SK-N-SH (cell line): Measurements from ENCODE around the gene METTL24. TPM values are rescaled to one million over a fixed set of nuclear protein-coding genes. Genes with fewer than 3 reads are reported as not detected.

Source experiments
- CTCF ChIA-PET: fragments of 300-600, 350-600 bp; formaldehyde crosslinking; extraction: SDS; loops from one replicate; lab custom pipeline; 2021; lab: Yijun Ruan, JAX
- POLR2A ChIA-PET: fragments of 350-600 bp; sonication (Branson Sonifier 250); formaldehyde crosslinking; extraction: SDS; loops from one replicate; lab custom pipeline; 2020; ENCODE audit warnings: antibody characterized with exemption, inconsistent platforms; lab: Yijun Ruan, JAX
- DNase-seq: peaks from one replicate; pipeline ENCODE4 v3.0.0; 2012
- H2AFZ ChIP-seq: fragments of 200-600 bp; sonication (generic); 2 replicates; pipeline ENCODE4 v1.8.1; 2016; ENCODE audit warnings: antibody characterized with exemption, mild to moderate bottlenecking, low read depth
- H3F3A ChIP-seq: fragments of 200-600 bp; sonication (generic); replicated peaks from 2 replicates; pipeline ENCODE3; 2016; ENCODE audit warnings: antibody characterized with exemption, mild to moderate bottlenecking; ENCODE audit not compliant: insufficient read depth
- H3K27ac ChIP-seq, 2 experiments: fragments of 200-500 bp in 1 of 2; fragments of 200-600 bp in 1 of 2; sonication (Bioruptor generic) in 1 of 2; sonication (generic), shearing (Covaris generic) in 1 of 2; 2 replicates each; pipeline versions ENCODE4 v1.5.1 to v1.6.1; 2014 to 2016; ENCODE audit warnings: low read depth in 2 of 2, inconsistent platforms in 1 of 2, low read length in 1 of 2, mild to moderate bottlenecking in 1 of 2, mixed read lengths in 1 of 2
- H3K27me3 ChIP-seq: fragments of 200-600 bp; sonication (generic), shearing (Covaris generic); 2 replicates; pipeline ENCODE4 v1.6.1; 2016; ENCODE audit warnings: mixed run types; ENCODE audit not compliant: insufficient read depth
- H3K36me3 ChIP-seq, 2 experiments: fragments of 200-500 bp in 1 of 2; fragments of 200-600 bp in 1 of 2; sonication (Bioruptor generic) in 1 of 2; sonication (generic) in 1 of 2; replicated peaks in 1 of 2; 2 replicates each; pipeline versions ENCODE3 to v1.5.1; 2014 to 2016; ENCODE audit warnings: low read length in 1 of 2, mild to moderate bottlenecking in 1 of 2; ENCODE audit not compliant: insufficient read depth in 2 of 2, control insufficient read depth in 1 of 2
- H3K4me1 ChIP-seq, 2 experiments: fragments of 200-500 bp in 1 of 2; fragments of 200-600 bp in 1 of 2; sonication (Bioruptor generic) in 1 of 2; sonication (generic), shearing (Covaris generic) in 1 of 2; 2 replicates each; pipeline versions ENCODE4 v1.5.1 to v1.6.1; 2014 to 2016; ENCODE audit warnings: low read depth in 1 of 2, low read length in 1 of 2, mixed run types in 1 of 2; ENCODE audit not compliant: insufficient read depth in 2 of 2, control insufficient read depth in 1 of 2
- H3K4me2 ChIP-seq: fragments of 200-600 bp; sonication (generic), shearing (Covaris generic); 2 replicates; pipeline ENCODE4 v1.6.1; 2017; ENCODE audit warnings: mixed run types
- H3K4me3 ChIP-seq, 2 experiments: fragments of 200-500 bp in 1 of 2; fragments of 200-600 bp in 1 of 2; sonication (Bioruptor generic) in 1 of 2; sonication (generic), shearing (Covaris generic) in 1 of 2; 2 replicates each; pipeline versions ENCODE4 v1.5.1 to v1.8.1; 2014 to 2016; ENCODE audit warnings: low read depth in 2 of 2, inconsistent platforms in 1 of 2, low read length in 1 of 2, mild to moderate bottlenecking in 1 of 2, mixed read lengths in 1 of 2, moderate library complexity in 1 of 2
- H3K79me2 ChIP-seq: fragments of 200-600 bp; sonication (generic); 2 replicates; pipeline ENCODE4 v1.8.1; 2017; ENCODE audit warnings: mild to moderate bottlenecking; ENCODE audit not compliant: insufficient read depth
- H3K9ac ChIP-seq: fragments of 200-600 bp; sonication (generic); 2 replicates; pipeline ENCODE4 v1.6.1; 2017; ENCODE audit warnings: mixed run types
- H3K9me2 ChIP-seq: fragments of 200-600 bp; sonication (generic); 2 replicates; pipeline ENCODE4 v1.6.1; 2017; ENCODE audit warnings: mixed run types
- H3K9me3 ChIP-seq: fragments of 200-600 bp; sonication (generic); 2 replicates; pipeline ENCODE4 v1.6.1; 2017; ENCODE audit warnings: mixed run types, mild to moderate bottlenecking, moderate library complexity
- H4K20me1 ChIP-seq: fragments of 200-600 bp; sonication (generic); 2 replicates; pipeline ENCODE4 v1.6.1; 2017; ENCODE audit warnings: mild to moderate bottlenecking, mixed run types; ENCODE audit not compliant: insufficient read depth
- MXI1 ChIP-seq: IDR thresholded peaks from 2 replicates; pipeline ENCODE4 v1.6.1; 2012; ENCODE audit warnings: mild to moderate bottlenecking, low read depth, low read length, improper control_type of control experiment
- NFIC ChIP-seq: IDR thresholded peaks from 2 replicates; pipeline ENCODE4 v1.4.0; 2012; ENCODE audit warnings: borderline replicate concordance
- POLR2AphosphoS5 ChIP-seq: IDR thresholded peaks from 2 replicates; pipeline ENCODE4 v1.6.1; 2012; ENCODE audit warnings: low read depth, low read length
- RCOR1 ChIP-seq: fragments of 150-350 bp; IDR thresholded peaks from 2 replicates; pipeline ENCODE4 v1.6.1; 2017; ENCODE audit warnings: antibody characterized with exemption, low read length
- TAF1 ChIP-seq: IDR thresholded peaks from 2 replicates; pipeline ENCODE4 v1.6.1; 2012; ENCODE audit warnings: low read depth, mild to moderate bottlenecking, low read length, moderate library complexity, borderline replicate concordance
- TCF12 ChIP-seq: IDR thresholded peaks from 2 replicates; pipeline ENCODE4 v1.4.0; 2012
- TEAD4 ChIP-seq: IDR thresholded peaks from 2 replicates; pipeline ENCODE4 v1.4.0; 2012; ENCODE audit warnings: mild to moderate bottlenecking, borderline replicate concordance; ENCODE audit not compliant: insufficient read depth
- WGBS: methylation state at CpG from one replicate; pipeline ENCODE4 v1.1.6; 2017; ENCODE audit warnings: low lambda C conversion rate; 5-methylcytosine and 5-hydroxymethylcytosine counted together
- polyA plus RNA-seq, 3 experiments: library from polyadenylated mRNA; depleted of rRNA; stranded (reverse); fragments of >200 nt; gene quantifications; 2 replicates each; pipeline ENCODE4 v1.2.3, GENCODE V29; 2012
- TF ChIP-seq, protein P1 (sequence below): IDR thresholded peaks from 2 replicates; pipeline ENCODE4; 2012
- TF ChIP-seq, protein P2 (sequence below): IDR thresholded peaks from 2 replicates; pipeline ENCODE4 v1.4.0; 2012; ENCODE audit warnings: low read depth, borderline replicate concordance
- TF ChIP-seq, protein P3 (sequence below): fragments of 150-350 bp; IDR thresholded peaks from 2 replicates; pipeline ENCODE4 v1.6.1; 2017; ENCODE audit warnings: antibody characterized with exemption, low read length, low read depth, borderline replicate concordance

METTL24 gene
- polyA plus RNA-seq, 1 of the 3 experiments (the other 2 are of a cell fraction): not detected

DNA sequence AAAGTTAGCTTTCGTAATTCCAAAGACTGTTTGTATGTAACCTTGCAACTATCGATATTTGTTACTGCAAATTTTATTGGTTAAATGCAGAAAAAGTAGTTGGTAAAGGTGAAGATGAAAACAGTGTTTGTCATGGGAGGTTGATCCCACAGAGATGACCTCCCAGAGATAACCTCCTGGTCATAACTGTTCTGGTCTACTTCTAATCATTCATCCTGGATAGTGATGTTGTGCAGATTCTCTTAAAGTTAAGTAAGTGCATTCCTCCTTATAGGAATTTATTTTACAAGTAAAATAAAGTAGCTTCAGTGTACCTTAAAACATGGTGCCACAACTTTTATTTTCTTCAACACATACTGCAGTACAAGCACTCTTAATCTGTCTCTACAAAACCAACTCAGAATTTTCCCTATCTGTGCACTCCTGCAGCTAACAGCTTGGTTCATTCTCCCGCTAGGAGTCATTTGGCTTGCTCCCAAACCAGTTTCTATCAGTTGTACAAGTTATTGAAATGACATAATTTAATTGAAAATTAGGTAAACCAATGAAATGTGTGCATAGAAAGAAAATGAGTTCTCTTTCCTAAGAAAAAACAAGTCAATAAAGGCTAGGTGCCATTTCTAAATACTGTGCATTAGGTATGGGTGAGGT is 19.2 kb downstream of the METTL24 start:
- no peak for DNase-seq
- WGBS: 79% methylated on average over 3 of the region's 3 CpGs
- H3K79me2 ChIP-seq: no peaks in the 10 kb centered on the region
- no peaks in the 10 kb centered on the region for H3F3A ChIP-seq
- H3K9me2 ChIP-seq: no peaks in the 10 kb centered on the region
- H3K4me2 ChIP-seq: no peak overlapping the region
- no peak overlapping the region for H3K4me3 ChIP-seq
- no peak overlapping the region for H3K9ac ChIP-seq
- no peaks in the 10 kb centered on the region for H3K27me3 ChIP-seq
- no peak overlapping the region for H2AFZ ChIP-seq
- ChIA-PET CTCF (interaction anchor here (2.6 kb wide), 1 partner anchor 11 kb away, joined by 10 read pairs; no protein-coding TSS in a partner anchor), POLR2A (no interaction called here)
- no peaks in the 10 kb centered on the region for H3K9me3 ChIP-seq
- H3K27ac ChIP-seq: peak overlapping the region in 1 of 2 experiments; percentile 39; a peak in 1 of 4 replicates
- no peaks in the 10 kb centered on the region for H4K20me1 ChIP-seq
- TF ChIP-seq TCF12 (peak; percentile 56), TAF1 (no peak)
- TF ChIP-seq, protein P1, sequence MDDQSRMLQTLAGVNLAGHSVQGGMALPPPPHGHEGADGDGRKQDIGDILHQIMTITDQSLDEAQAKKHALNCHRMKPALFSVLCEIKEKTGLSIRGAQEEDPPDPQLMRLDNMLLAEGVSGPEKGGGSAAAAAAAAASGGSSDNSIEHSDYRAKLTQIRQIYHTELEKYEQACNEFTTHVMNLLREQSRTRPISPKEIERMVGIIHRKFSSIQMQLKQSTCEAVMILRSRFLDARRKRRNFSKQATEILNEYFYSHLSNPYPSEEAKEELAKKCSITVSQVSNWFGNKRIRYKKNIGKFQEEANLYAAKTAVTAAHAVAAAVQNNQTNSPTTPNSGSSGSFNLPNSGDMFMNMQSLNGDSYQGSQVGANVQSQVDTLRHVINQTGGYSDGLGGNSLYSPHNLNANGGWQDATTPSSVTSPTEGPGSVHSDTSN: peak; percentile 24; the same call in 1 of the 2 replicates
- no peaks in the 10 kb centered on the region for H3K36me3 ChIP-seq
- peaks cover 4 to 12% of the 10 kb centered on the region in 2 experiments; a peak in 3 of 4 replicates for H3K4me1 ChIP-seq

DNA sequence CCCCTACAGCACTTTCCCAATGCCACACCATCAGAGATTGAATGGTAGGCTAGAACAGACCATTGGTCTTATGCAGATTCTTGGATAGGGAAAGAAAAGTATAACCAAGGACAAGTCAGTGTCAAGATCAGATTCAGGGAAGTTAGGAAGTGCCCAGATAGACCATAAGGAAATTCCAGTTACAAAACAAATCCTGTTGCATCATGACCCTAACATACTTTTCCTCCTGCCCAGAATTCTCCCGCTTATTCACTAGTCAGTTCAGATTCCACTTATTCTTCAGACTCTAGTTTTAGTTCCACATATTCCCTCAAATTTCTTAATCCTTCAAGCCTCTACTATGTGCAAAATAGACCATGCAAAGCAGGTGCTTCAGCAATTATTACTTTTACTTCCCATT is 20.7 kb downstream of the METTL24 start:
- Histone ChIP-seq H3K79me2 (no peaks in the 10 kb centered on the region), H3K9me2 (no peaks in the 10 kb centered on the region), H3K36me3 (no peaks in the 10 kb centered on the region), H3K9ac (no peak overlapping the region), H3K9me3 (no peaks in the 10 kb centered on the region), H3K4me1 (peaks cover 4 to 9% of the 10 kb centered on the region in 2 experiments; a peak in 3 of 4 replicates), H3F3A (no peaks in the 10 kb centered on the region), H3K4me3 (no peak overlapping the region), H3K27me3 (no peaks in the 10 kb centered on the region), H3K27ac (no peak overlapping the region), H3K4me2 (no peak overlapping the region), H4K20me1 (no peaks in the 10 kb centered on the region), H2AFZ (no peak overlapping the region)
- DNase-seq: no peak
- no peak for TF ChIP-seq TEAD4
- TF ChIP-seq NFIC: no peak
- TF ChIP-seq RCOR1: no peak
- TF ChIP-seq, protein P2, sequence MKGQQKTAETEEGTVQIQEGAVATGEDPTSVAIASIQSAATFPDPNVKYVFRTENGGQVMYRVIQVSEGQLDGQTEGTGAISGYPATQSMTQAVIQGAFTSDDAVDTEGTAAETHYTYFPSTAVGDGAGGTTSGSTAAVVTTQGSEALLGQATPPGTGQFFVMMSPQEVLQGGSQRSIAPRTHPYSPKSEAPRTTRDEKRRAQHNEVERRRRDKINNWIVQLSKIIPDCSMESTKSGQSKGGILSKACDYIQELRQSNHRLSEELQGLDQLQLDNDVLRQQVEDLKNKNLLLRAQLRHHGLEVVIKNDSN: no peak
- TF ChIP-seq, protein P3, sequence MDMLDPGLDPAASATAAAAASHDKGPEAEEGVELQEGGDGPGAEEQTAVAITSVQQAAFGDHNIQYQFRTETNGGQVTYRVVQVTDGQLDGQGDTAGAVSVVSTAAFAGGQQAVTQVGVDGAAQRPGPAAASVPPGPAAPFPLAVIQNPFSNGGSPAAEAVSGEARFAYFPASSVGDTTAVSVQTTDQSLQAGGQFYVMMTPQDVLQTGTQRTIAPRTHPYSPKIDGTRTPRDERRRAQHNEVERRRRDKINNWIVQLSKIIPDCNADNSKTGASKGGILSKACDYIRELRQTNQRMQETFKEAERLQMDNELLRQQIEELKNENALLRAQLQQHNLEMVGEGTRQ: no peak
- TF ChIP-seq POLR2AphosphoS5: no peak
- TF ChIP-seq MXI1: no peak
- POLR2A ChIA-PET: no interaction called here
- 63% methylated on average over 1 of the region's 1 CpG for WGBS
- CTCF ChIA-PET: interaction anchor here (2.6 kb wide), 1 partner anchor 10 kb away, joined by 10 read pairs; no protein-coding TSS in a partner anchor
